Fibroblast of mammary gland (primary cell): Measurements from ENCODE around the gene PALLD.
A peak's percentile ranks its signal among the peaks of the same experiment; 100 is the strongest.

ENCODE experiments used
- DNase-seq: peaks from one replicate; pipeline ENCODE4 v3.0.0-alpha.2; 2010; ENCODE audit warnings: low read depth
- H3K4me3 ChIP-seq: 2 replicates; pipeline ENCODE4 v1.5.1; 2011; ENCODE audit warnings: low read depth, mild to moderate bottlenecking, low read length, moderate library complexity; ENCODE audit not compliant: control insufficient read depth
- TF ChIP-seq, protein P1 (sequence below): conservative IDR thresholded peaks from 2 replicates; pipeline ENCODE4 v1.5.1; 2011; ENCODE audit warnings: low read depth, low read length, inconsistent platforms; ENCODE audit not compliant: control insufficient read depth, insufficient read depth

PALLD gene

DNA sequence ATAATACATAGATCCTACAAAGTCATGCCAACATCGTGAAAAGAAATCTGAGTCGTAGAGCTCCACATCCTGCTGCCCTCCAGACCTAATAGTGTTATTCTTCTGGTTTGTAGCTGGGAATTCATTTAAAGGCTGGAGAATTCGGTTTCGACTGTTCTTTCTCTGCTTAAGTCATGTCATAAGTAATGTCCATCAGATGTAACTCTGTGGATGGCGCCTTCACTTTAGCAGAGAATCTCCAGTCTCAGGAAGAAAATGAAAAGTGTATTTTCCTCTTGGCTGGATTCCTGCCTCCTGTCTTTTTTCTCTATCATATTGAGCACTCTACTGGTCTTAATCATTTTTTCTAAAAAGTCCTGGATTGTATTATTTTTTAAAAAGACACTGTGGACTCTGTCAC lies 117.0 kb downstream of the PALLD start:
- TF ChIP-seq, protein P1, sequence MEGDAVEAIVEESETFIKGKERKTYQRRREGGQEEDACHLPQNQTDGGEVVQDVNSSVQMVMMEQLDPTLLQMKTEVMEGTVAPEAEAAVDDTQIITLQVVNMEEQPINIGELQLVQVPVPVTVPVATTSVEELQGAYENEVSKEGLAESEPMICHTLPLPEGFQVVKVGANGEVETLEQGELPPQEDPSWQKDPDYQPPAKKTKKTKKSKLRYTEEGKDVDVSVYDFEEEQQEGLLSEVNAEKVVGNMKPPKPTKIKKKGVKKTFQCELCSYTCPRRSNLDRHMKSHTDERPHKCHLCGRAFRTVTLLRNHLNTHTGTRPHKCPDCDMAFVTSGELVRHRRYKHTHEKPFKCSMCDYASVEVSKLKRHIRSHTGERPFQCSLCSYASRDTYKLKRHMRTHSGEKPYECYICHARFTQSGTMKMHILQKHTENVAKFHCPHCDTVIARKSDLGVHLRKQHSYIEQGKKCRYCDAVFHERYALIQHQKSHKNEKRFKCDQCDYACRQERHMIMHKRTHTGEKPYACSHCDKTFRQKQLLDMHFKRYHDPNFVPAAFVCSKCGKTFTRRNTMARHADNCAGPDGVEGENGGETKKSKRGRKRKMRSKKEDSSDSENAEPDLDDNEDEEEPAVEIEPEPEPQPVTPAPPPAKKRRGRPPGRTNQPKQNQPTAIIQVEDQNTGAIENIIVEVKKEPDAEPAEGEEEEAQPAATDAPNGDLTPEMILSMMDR, result no peak
- no peak overlapping the region for H3K4me3 ChIP-seq

DNA sequence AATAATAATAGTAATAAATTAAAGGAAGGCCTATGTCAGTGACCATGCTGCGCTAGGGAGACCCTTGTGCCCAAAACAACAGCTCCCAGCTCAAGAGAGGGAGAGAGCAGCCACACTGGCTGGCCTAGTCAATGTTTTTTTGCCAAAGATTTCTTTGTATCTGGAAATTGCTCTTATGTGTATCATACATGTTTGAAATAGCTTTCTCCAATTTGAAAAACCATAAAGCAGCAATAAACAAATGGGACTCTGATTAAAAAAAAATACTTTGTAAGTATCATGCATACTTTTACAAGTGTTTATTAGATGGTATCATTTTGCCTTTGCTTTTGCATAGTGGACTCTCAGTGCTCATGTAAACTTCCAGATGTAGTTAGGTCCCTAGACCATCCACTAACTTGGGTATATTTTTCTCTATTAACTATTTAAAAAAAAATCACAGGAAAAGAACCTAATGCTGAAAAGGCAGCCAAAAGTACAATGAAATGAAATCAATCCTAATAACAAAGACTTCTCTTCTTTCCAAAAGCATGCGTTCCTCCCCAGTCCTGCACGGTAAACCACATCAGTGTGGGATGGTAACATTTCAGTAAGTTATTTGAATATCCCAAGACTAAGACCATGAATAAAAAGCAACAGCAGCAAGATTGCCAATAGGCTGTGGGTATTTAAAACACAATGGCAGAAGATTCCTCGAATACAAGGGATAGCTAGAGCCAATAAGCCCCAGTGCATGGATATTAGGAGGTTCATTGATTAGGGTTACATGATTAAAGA lies 117.6 kb downstream of the PALLD start:
- no peak overlapping the region for H3K4me3 ChIP-seq
- DNase-seq, result no peak
- TF ChIP-seq, protein P1, result no peak

More for the DNA sequence above, 117.0 kb downstream of the PALLD start:
- no peak for DNase-seq

DNA sequence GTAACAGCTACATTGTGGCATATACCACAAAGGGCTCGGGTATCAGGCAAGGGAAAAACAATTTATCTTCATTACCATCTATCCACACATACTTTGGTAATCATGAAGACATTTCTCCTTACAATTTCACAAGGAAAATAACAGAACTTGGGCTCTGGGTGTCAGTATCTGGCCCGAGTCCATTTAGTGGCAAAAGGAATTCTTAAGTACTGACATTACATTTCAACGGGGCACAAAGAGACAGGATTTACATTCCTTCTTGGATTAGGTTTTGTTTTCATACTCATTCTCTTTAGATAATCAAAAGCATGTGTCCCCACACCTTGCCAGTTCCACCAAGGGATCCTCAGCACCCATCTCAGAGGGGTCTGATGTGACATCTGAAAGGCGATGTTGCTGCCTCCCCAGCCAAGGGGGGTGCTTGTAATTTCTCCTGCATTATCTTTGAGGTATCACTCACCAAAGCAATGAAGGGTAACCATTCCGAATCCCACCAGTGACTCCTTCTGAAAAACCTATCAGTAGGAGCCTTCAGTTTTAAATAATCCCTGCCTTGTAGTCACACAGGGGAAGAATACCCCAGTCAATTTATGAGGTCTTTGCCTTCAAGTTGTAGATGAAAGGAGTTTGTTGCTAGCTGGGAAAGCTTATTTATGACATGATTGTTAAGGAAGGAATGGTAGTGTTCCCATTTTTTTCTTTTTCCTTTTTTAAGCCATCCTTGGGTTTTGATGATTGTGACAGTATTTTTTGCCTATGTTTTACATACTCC lies 118.6 kb downstream of the PALLD start:
- TF ChIP-seq, protein P1, result no peak
- peak; percentile 85 for DNase-seq
- no peak overlapping the region for H3K4me3 ChIP-seq

DNA sequence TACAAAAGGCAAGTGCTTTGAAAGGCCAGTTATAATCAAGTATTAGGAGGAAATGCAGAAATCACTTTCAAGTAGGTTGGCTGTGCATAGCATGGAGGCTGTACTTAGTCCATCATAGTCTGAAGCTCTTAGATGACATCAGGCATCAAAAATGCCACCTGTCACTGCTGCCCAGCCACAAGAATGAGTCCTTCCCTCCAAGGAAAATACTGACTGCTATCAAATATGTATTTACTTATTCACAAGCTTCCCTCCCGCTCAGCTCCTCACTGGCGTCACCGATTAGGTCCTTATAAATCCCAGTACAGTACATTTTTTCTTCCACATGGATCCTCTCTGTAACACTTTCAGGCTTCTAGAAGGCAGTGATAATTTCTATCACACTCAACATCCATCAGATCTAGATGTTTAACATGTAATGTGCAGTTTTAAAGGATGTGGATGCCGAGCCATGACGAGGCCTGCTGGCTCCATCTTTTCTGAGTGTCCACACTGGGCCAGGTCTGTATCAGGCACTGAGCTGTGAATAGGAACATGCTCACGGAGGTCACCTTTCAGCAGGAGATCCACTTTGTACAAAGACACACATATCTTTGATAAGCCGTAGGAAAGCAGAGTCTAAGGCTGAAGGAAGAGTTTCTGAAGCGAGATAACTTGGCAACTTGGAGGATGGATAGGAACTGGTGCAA lies 121.9 kb downstream of the PALLD start:
- TF ChIP-seq, protein P1, result no peak
- DNase-seq, result peak; percentile 42
- H3K4me3 ChIP-seq, result no peak overlapping the region

DNA sequence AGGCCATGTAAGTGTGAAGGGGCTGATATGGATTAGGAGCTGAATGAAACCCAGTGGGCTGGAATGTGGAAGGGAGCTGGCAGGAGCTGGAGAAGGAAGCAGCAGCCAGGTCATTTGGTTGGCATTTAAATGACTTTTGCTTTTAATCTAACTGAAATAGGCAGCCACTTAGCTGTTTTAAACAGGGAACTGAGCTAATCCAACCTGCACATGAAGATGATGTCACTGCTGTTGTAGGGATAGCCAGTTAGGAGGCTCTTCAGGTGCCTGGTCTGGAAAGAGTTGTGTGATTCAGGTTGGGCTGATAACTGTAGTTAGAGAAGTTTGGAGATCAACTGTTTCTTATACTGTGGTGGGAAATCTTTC lies 122.4 kb downstream of the PALLD start:
- no peak overlapping the region for H3K4me3 ChIP-seq
- TF ChIP-seq, protein P1, result no peak
- no peak for DNase-seq

DNA sequence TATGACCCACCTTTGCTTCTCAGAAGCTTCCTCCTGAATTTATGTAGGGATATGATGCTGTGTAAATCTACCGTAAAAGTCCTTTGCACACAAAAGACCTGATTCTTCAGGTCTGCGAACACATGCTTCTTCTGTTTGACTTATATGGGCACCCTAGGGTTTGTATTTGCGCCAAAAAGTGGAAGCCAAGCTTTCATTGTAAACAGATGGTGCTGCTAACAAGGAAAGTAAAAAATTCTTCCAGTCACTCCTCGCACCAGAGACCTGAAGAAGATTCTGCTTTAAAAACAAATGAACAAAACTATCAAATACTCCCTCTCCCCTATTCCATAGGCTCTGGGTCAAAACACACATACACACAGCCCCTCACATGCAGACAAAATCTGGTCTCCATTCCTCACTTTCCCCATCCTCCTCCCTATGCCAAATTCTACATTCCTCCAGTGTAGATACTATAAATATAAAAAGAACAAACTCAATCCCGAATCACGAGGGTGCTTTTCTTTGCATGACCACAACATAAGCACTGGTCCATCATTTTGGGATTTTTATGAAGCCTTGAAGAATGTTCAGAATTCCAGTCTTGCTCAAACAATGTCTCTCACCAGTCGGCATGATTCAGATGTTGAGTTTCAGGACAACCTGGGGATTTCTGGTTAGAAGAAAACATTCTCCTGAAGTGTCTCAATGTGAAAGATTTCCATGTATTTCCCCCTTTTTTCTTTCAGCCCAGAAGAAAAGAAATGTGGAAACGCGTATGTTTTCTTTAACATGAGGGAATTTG lies 125.1 kb downstream of the PALLD start:
- H3K4me3 ChIP-seq, result no peak overlapping the region
- DNase-seq, result peak; percentile 79
- TF ChIP-seq, protein P1, result no peak
